Measurements from ENCODE around the gene TOMM20. TPM values are rescaled to one million over a fixed set of nuclear protein-coding genes. Genes with fewer than 3 reads are reported as not detected.

Gene TOMM20
- total RNA-seq, 1 experiment from 2014 or later, result 101 TPM

Other genes starting within 250 kb of the TOMM20 start
- gene RBM34, start 32.4 kb upstream of the TOMM20 start, total RNA-seq (2021; ENCODE audit: unreplicated experiment), result 104 TPM
- gene ARID4B, start 199.3 kb upstream of the TOMM20 start, total RNA-seq (2021; ENCODE audit: unreplicated experiment), result 37.5 TPM
- 60.6 TPM for gene GGPS1, start 199.7 kb upstream of the TOMM20 start, total RNA-seq (2021; ENCODE audit: unreplicated experiment)
- 72.0 TPM for gene TBCE, start 238.6 kb upstream of the TOMM20 start, total RNA-seq (2021; ENCODE audit: unreplicated experiment)